Measurements from ENCODE around the gene CRY2. TPM values are rescaled to one million over a fixed set of nuclear protein-coding genes. Genes with fewer than 3 reads are reported as not detected.

Gene CRY2
- total and polyA plus RNA-seq, 2 experiments from 2014 or later, result 9.5 to 15.4 TPM

DNA sequence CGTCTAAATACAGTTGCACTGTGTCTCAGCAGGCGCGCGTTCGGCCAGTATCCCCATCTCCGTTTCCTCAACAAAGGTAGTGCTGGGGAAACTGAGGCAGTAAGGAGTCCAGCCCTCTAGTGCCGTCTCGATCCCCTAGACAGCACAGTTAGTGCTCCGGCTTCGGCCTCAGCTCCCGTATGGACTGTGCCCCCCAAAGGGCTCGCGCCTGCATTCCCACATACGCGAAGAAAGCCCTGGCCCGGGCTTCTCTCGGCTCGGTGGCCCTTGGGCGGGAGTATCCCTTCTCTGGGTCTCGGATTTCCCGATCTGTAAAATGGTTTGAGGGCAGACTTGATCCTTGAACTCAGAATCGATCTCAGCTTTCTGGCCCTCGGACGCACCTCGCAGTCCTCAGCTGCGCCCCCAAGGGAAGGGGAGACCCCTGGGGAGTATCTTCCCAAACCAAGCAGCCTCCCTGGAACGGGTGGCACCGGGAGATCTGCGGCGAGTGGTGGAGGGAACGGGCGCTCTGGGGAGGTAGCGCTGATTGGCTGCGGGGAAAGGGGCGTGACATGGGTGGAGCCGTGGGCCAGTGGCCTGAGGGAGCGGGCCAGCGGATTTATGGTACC, 71.2 kb downstream of the CRY2 start:
- Histone ChIP-seq H3K4me2 (peak overlapping the region; percentile 93), H3K4me3 (peak overlapping the region; percentile 95), H3K27ac (ENCODE audit: low read depth) (peak overlapping the region; percentile 73), H3F3A (replicated peaks; ENCODE audit: low read depth) (peaks cover 23% of the 10 kb centered on the region), H3K79me2 (replicated peaks; ENCODE audit: insufficient read depth) (peaks cover 12% of the 10 kb centered on the region), H3K9me2 (ENCODE audit: insufficient read depth) (no peaks in the 10 kb centered on the region), H2AFZ (peak overlapping the region; percentile 93), H3K36me3 (ENCODE audit: insufficient read depth) (no peaks in the 10 kb centered on the region), H4K20me1 (replicated peaks; ENCODE audit: insufficient read depth) (no peaks in the 10 kb centered on the region; the same call in none of the 2 replicates), H3K27me3 (ENCODE audit: insufficient read depth) (peaks cover 9% of the 10 kb centered on the region; the same call in 1 of the 2 replicates), H3K4me1 (ENCODE audit: insufficient read depth) (peaks cover 34% of the 10 kb centered on the region)
- H3K27me3 Mint-ChIP-seq (ENCODE audit: insufficient read depth, low read depth, poor library complexity), result peaks cover 35% of the 10 kb centered on the region
- peak overlapping the region; percentile 96 for H3K4me3 Mint-ChIP-seq
- H3K4me1 Mint-ChIP-seq, result peaks cover 27% of the 10 kb centered on the region
- peaks cover 3% of the 10 kb centered on the region; the same call in 1 of the 3 replicates for H3K36me3 Mint-ChIP-seq (ENCODE audit: low read depth)
- H3K9me3 Mint-ChIP-seq, result no peaks in the 10 kb centered on the region
- H3K27ac Mint-ChIP-seq, result peak overlapping the region; percentile 97
- ATAC-seq, result peak; percentile 38
- peak; percentile 93 for TF ChIP-seq POLR2AphosphoS5 (IDR thresholded peaks at IDR 0.05; ENCODE audit: low read depth)
- TF ChIP-seq ZNF331 (CRISPR knock-in tag; IDR thresholded peaks at IDR 0.05; ENCODE audit: low read depth), result no peak
- TF ChIP-seq, protein P1, sequence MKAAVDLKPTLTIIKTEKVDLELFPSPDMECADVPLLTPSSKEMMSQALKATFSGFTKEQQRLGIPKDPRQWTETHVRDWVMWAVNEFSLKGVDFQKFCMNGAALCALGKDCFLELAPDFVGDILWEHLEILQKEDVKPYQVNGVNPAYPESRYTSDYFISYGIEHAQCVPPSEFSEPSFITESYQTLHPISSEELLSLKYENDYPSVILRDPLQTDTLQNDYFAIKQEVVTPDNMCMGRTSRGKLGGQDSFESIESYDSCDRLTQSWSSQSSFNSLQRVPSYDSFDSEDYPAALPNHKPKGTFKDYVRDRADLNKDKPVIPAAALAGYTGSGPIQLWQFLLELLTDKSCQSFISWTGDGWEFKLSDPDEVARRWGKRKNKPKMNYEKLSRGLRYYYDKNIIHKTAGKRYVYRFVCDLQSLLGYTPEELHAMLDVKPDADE (IDR thresholded peaks at IDR 0.05), result 0 out of 2 replicates have a peak, but pooled peaks have one; percentile 3
- peak; percentile 82 for DNase-seq (ENCODE audit: low spot score)

DNA sequence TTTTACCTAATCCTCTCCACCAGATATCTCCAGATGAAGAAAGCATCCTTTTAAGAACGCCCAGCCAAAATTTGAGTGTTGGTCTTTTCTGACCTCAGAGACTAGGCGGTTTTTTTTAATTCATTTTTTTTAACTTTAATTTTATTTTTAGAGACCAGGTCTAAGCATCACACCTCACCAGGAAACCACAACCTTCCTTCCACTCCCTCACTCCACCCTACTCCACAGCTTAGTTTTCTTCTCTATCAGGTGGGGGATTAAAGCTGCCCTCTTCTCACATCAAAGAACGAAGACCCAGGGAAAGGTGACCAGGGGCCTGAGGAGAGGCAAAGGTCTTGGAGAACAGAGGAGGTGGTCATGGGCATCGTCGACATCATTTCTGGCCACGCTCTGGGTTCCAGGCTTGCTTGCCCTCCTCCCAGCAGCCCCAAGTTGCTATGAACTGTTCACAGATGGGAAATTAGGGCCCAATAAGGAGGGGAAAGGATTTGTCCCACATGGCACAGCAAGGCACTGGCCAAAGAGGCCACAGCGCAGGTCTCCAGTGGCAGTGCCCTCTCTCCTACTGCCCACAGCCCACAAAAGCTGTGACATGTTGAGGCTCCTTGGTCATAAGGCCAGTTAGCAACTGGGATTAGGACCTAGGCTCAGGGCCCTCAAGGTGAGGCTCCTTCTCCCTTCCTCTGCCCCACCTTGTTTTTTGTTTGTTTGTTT, 71.8 kb downstream of the CRY2 start:
- Histone ChIP-seq H4K20me1 (replicated peaks; ENCODE audit: insufficient read depth) (no peaks in the 10 kb centered on the region; the same call in none of the 2 replicates), H3K4me3 (peak overlapping the region; percentile 95; the same call in 1 of the 2 replicates)

More for the DNA sequence above, 71.8 kb downstream of the CRY2 start:
- no peak for DNase-seq (ENCODE audit: low spot score)
- H3K9me3 Mint-ChIP-seq, result no peaks in the 10 kb centered on the region
- Histone ChIP-seq H3K27me3 (ENCODE audit: insufficient read depth) (peaks cover 9% of the 10 kb centered on the region; the same call in 1 of the 2 replicates), H3K79me2 (replicated peaks; ENCODE audit: insufficient read depth) (peaks cover 18% of the 10 kb centered on the region), H3K4me2 (peak overlapping the region; percentile 93; the same call in 1 of the 2 replicates), H3K4me1 (ENCODE audit: insufficient read depth) (peaks cover 38% of the 10 kb centered on the region), H3K27ac (ENCODE audit: low read depth) (no peak overlapping the region), H3F3A (replicated peaks; ENCODE audit: low read depth) (peaks cover 23% of the 10 kb centered on the region), H2AFZ (no peak overlapping the region), H3K9me2 (ENCODE audit: insufficient read depth) (no peaks in the 10 kb centered on the region), H3K36me3 (ENCODE audit: insufficient read depth) (no peaks in the 10 kb centered on the region)
- peaks cover 30% of the 10 kb centered on the region for H3K4me1 Mint-ChIP-seq
- H3K27ac Mint-ChIP-seq, result peak overlapping the region; percentile 97; the same call in 1 of the 2 replicates
- H3K36me3 Mint-ChIP-seq (ENCODE audit: low read depth), result peaks cover 5% of the 10 kb centered on the region
- no peak for TF ChIP-seq EZH2phosphoT487 (IDR thresholded peaks at IDR 0.05; ENCODE audit: unreplicated experiment)
- no peak for TF ChIP-seq NANOG (IDR thresholded peaks at IDR 0.05; ENCODE audit: borderline replicate concordance)
- no peak for TF ChIP-seq ZNF331 (CRISPR knock-in tag; IDR thresholded peaks at IDR 0.05; ENCODE audit: low read depth)
- TF ChIP-seq CREB1 (CRISPR knock-in tag; IDR thresholded peaks at IDR 0.05; ENCODE audit: low read depth), result no peak
- no peak for TF ChIP-seq JUNB (IDR thresholded peaks at IDR 0.05; ENCODE audit: unreplicated experiment)
- TF ChIP-seq, protein P1 (IDR thresholded peaks at IDR 0.05), result no peak
- no peak for TF ChIP-seq ZNF114 (CRISPR knock-in tag; IDR thresholded peaks at IDR 0.05)
- ATAC-seq, result no peak
- H3K4me3 Mint-ChIP-seq, result peak overlapping the region; percentile 96
- H3K27me3 Mint-ChIP-seq (ENCODE audit: insufficient read depth, low read depth, poor library complexity), result peaks cover 34% of the 10 kb centered on the region

All from GM23338 (cell line).